Erythroblast (primary cell): ENCODE results near the gene NPAS2.

Source experiments
- GATA1 ChIP-seq: IDR thresholded peaks from 2 replicates; pipeline ENCODE4 v1.6.1; 2011; ENCODE audit warnings: low read depth, mild to moderate bottlenecking, control low read depth, low read length, moderate library complexity
- POLR2A ChIP-seq: IDR thresholded peaks from 2 replicates; pipeline ENCODE4 v1.6.1; 2011; ENCODE audit warnings: mild to moderate bottlenecking, low read length

DNA sequence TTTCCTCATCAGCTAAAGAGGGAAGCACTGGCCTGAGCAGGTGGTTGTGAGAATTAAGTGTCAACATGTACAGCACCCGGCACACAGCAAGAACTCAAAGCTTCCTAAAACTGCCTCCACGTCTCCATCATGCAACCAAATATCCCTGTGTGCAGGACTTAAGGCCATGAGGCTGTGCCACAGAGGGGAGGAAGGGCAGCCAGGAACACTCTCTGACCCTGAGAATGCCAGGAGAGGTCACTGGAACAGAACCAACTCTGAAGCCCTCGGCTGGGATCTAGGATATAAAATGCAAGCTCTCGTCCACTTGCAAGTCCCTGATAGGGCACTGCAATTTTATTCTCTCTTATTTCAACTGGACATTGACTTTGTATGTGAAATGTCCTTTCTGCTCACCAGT, 12.2 kb upstream of the NPAS2 start:
- TF ChIP-seq POLR2A (no peak), GATA1 (no peak)
